Stimulated activated CD8-positive, alpha-beta memory T cell treated with anti-CD3 and anti-CD28 coated beads, Interleukin-15, amount 100 ng/mL, for 48 hours (primary cell): ENCODE data around the gene TCEA3.
"Not testable (repeated sequence)": the region's sequence is repeated elsewhere in the genome, so short reads cannot be mapped to it uniquely, and the experiment has no call there.

ENCODE experiments used
- DNase-seq, 2 donors: peaks; one replicate each; pipeline ENCODE4 v3.0.0-alpha.2; 2020; ENCODE audit warnings: low read depth in 2 of 2

The TCEA3 gene

GRCh38 chr1:23393706-23394105 lies 30.8 kb downstream of the TCEA3 start:
- no peak for DNase-seq

- DNase-seq = no peak
Measured at GRCh38 chr1:23392125-23392855, 32.3 kb downstream of the TCEA3 start.

- DNase-seq = no peak
Measured at GRCh38 chr1:23389837-23390321, 34.7 kb downstream of the TCEA3 start.

- no peak for DNase-seq
Measured at GRCh38 chr1:23387494-23387893, 37.1 kb downstream of the TCEA3 start.

GRCh38 chr1:23385119-23385621 lies 39.4 kb downstream of the TCEA3 start:
- DNase-seq = no peak

GRCh38 chr1:23384312-23385058 lies 40.1 kb downstream of the TCEA3 start:
- DNase-seq = no peak

GRCh38 chr1:23383577-23384311 lies 40.8 kb downstream of the TCEA3 start:
- no peak for DNase-seq

GRCh38 chr1:23381233-23381885 lies 43.2 kb downstream of the TCEA3 start:
- no peak for DNase-seq

- DNase-seq = no peak
Measured at GRCh38 chr1:23380719-23381118, 43.8 kb downstream of the TCEA3 start.

GRCh38 chr1:23380236-23380635 lies 44.3 kb downstream of the TCEA3 start:
- not testable (repeated sequence) for DNase-seq

- DNase-seq = no peak
Measured at GRCh38 chr1:23376890-23377811, 47.4 kb downstream of the TCEA3 start.

- DNase-seq = not testable (repeated sequence)
Measured at GRCh38 chr1:23374079-23374735, 50.3 kb downstream of the TCEA3 start.

- DNase-seq = no peak
Measured at GRCh38 chr1:23371987-23372880, 52.3 kb downstream of the TCEA3 start.

GRCh38 chr1:23370709-23371584 lies 53.6 kb downstream of the TCEA3 start:
- no peak for DNase-seq

- no peak for DNase-seq
Measured at GRCh38 chr1:23370330-23370708, 54.2 kb downstream of the TCEA3 start.

- no peak for DNase-seq
Measured at GRCh38 chr1:23369335-23370013, 55.1 kb downstream of the TCEA3 start, which contains the start of gene ZNF436. ZNF436 (minus strand) TSS chr1:23369836; CDS start chr1:23368005, 1,831 bp downstream.
